Measurements from ENCODE around the gene FXYD6.

DNA sequence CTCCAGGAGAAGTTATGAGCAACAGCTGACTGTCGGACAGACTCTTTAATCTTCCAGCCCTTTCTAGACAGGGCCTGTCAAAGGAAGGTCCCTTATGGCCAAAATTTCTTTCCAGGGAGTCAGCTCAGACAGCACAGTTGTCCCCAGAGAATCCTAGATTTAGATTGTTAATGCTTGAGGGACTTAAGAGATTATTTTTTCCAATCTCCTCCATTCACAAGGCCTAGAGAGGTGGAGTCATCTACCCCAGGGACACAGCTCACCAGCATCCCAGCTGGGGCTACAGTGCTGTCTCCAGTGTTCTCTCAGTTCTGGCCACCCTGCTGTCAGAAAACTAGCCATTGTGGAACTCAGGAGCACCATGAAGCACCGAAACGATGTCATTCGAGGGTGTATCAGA lies 87.2 kb downstream of the FXYD6 start:
- TF ChIP-seq POLR2AphosphoS5 (IDR thresholded peaks at IDR 0.05; ENCODE audit: low read depth, low read length) (no peak), SIN3A (IDR thresholded peaks at IDR 0.05; ENCODE audit: borderline replicate concordance, insufficient read depth, low read length) (no peak)
